ENCODE data around the gene NSMF.

Gene NSMF

DNA sequence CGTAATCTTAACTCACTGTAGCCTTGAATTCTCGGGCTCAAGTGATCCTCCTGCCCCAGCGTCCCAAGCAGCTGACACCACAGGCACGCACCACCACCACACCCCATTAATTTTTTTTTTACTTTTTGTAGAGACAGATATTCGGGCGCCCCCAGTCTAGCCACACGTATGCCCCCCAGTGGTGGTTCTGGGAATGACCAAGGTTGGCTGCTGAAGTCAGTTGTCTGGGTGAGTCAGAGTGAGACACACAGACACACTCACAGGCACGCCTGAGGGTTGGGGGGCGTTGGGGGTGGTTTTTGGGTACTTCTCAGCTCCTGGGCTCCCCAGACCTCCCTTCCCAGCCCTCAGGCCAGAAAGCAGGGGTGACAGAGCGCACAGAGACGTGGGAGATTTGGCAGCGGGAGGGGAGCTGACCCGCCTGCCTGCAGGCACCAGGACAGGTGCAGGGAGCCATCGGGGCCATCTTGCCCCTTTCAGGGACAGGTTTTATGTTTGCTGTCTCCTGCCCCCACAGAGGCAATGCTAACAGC lies 13.8 kb downstream of the NSMF start:
- TF ChIP-seq CTCF (conservative IDR thresholded peaks at IDR 0.05; ENCODE audit: low read length) (peak; percentile 86), EZH2phosphoT487 (IDR thresholded peaks at IDR 0.05; ENCODE audit: borderline replicate concordance) (no peak)
- Histone ChIP-seq H3K27me3 (ENCODE audit: insufficient read depth, low read length, poor library complexity, severe bottlenecking) (no peaks in the 10 kb centered on the region), H3K9me3 (ENCODE audit: insufficient read depth, low read depth, low read length) (no peaks in the 10 kb centered on the region), H3F3A (ENCODE audit: low read depth) (no peaks in the 10 kb centered on the region), H3K79me2 (ENCODE audit: insufficient read depth, low read length) (no peaks in the 10 kb centered on the region), H2AFZ (ENCODE audit: low read length) (peak overlapping the region; percentile 23; the same call in 1 of the 2 replicates), H4K20me1 (ENCODE audit: insufficient read depth, low read length, poor library complexity, severe bottlenecking) (no peaks in the 10 kb centered on the region), H3K9me2 (replicated peaks; ENCODE audit: low read depth, low read length) (no peaks in the 10 kb centered on the region), H3K36me3 (ENCODE audit: insufficient read depth, low read length) (no peaks in the 10 kb centered on the region), H3K4me2 (ENCODE audit: low read depth, low read length, poor library complexity, severe bottlenecking) (no peak overlapping the region), H3K9ac (ENCODE audit: low read depth, low read length, poor library complexity, severe bottlenecking) (no peak overlapping the region), H3K4me3 (ENCODE audit: low read length, poor library complexity, severe bottlenecking) (no peak overlapping the region), H3K4me1 (ENCODE audit: insufficient read depth, low read length, poor library complexity, severe bottlenecking) (peaks cover 12% of the 10 kb centered on the region)

DNA sequence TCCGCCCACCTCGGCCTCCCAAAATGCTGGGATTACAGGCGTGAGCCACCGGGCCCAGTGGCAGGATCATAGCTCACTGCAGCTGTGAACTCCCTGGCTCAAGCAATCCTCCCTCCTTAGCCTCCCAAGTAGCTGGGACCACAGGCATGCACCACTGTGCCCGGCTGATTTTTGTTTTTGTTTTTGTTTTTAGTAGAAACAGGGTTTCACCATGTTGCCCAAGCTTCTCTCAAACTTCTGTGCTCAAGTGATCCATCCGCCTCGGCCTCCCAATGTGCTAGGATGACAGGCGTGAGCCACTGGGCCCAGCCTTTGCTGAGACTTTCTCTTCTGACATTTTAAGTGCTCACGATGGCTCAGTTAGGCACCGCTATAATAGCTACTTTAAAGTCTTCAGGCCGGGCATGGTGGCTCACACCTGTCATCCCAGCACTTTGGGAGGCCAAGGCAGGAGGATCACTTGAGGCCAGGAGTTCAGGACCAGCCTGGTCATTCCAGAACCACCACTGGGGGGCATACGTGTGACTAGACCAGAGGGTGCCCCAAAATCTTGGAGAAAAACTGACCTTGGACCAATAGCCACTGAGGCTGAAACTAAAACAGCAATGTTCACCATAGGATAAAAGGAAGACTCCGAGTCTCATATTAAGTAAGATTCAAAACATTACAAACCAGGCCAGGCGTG lies 14.9 kb downstream of the NSMF start:
- Histone ChIP-seq H3K79me2 (ENCODE audit: insufficient read depth, low read length) (no peaks in the 10 kb centered on the region), H2AFZ (ENCODE audit: low read length) (no peak overlapping the region), H3K9me2 (replicated peaks; ENCODE audit: low read depth, low read length) (no peaks in the 10 kb centered on the region), H3K4me1 (ENCODE audit: insufficient read depth, low read length, poor library complexity, severe bottlenecking) (peaks cover 6% of the 10 kb centered on the region), H3K9ac (ENCODE audit: low read depth, low read length, poor library complexity, severe bottlenecking) (no peak overlapping the region), H3K4me2 (ENCODE audit: low read depth, low read length, poor library complexity, severe bottlenecking) (no peak overlapping the region), H3K9me3 (ENCODE audit: insufficient read depth, low read depth, low read length) (no peaks in the 10 kb centered on the region), H3F3A (ENCODE audit: low read depth) (no peaks in the 10 kb centered on the region), H4K20me1 (ENCODE audit: insufficient read depth, low read length, poor library complexity, severe bottlenecking) (no peaks in the 10 kb centered on the region), H3K4me3 (ENCODE audit: low read length, poor library complexity, severe bottlenecking) (no peak overlapping the region), H3K36me3 (ENCODE audit: insufficient read depth, low read length) (no peaks in the 10 kb centered on the region), H3K27me3 (ENCODE audit: insufficient read depth, low read length, poor library complexity, severe bottlenecking) (no peaks in the 10 kb centered on the region)
- no peak for TF ChIP-seq EZH2phosphoT487 (IDR thresholded peaks at IDR 0.05; ENCODE audit: borderline replicate concordance)
- TF ChIP-seq CTCF (conservative IDR thresholded peaks at IDR 0.05; ENCODE audit: low read length): no peak

DNA sequence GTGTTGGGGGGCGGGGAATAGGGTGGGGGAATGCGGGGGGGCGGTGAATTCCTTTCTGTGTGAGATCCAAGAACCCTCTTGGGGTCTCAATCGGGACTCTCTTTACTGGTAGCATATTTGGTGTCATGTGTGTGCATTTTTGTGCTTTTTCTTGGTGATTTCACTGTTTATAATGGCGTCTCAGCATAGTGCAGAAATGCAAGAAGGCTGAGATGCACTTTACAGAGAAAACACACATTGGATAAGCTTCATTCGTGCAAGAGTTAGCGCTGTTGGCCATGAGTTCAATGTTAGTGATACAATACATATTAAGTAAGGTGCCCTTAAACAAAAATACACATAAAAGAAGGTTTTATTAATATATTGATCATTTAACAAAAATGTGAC lies 17.2 kb downstream of the NSMF start:
- no peaks in the 10 kb centered on the region for H3K27me3 ChIP-seq (ENCODE audit: insufficient read depth, low read length, poor library complexity, severe bottlenecking)
- no peaks in the 10 kb centered on the region for H3K9me2 ChIP-seq (replicated peaks; ENCODE audit: low read depth, low read length)
- no peak overlapping the region for H2AFZ ChIP-seq (ENCODE audit: low read length)
- TF ChIP-seq EZH2phosphoT487 (IDR thresholded peaks at IDR 0.05; ENCODE audit: borderline replicate concordance) (no peak), CTCF (conservative IDR thresholded peaks at IDR 0.05; ENCODE audit: low read length) (no peak)
- H3K9ac ChIP-seq (ENCODE audit: low read depth, low read length, poor library complexity, severe bottlenecking): no peak overlapping the region
- no peaks in the 10 kb centered on the region; the same call in 1 of the 2 replicates for H3K9me3 ChIP-seq (ENCODE audit: insufficient read depth, low read depth, low read length)
- H4K20me1 ChIP-seq (ENCODE audit: insufficient read depth, low read length, poor library complexity, severe bottlenecking): no peaks in the 10 kb centered on the region
- H3K4me2 ChIP-seq (ENCODE audit: low read depth, low read length, poor library complexity, severe bottlenecking): no peak overlapping the region
- no peak overlapping the region for H3K4me3 ChIP-seq (ENCODE audit: low read length, poor library complexity, severe bottlenecking)
- peaks cover 6% of the 10 kb centered on the region for H3K4me1 ChIP-seq (ENCODE audit: insufficient read depth, low read length, poor library complexity, severe bottlenecking)
- no peaks in the 10 kb centered on the region for H3F3A ChIP-seq (ENCODE audit: low read depth)
- no peaks in the 10 kb centered on the region for H3K36me3 ChIP-seq (ENCODE audit: insufficient read depth, low read length)
- no peaks in the 10 kb centered on the region for H3K79me2 ChIP-seq (ENCODE audit: insufficient read depth, low read length)
